NCI-H146 treated with DMSO at 0.1 percent for 48 hours (cell line): Measurements from ENCODE around the gene SLC35F6.
"Not testable (repeated sequence)": the region's sequence is repeated elsewhere in the genome, so short reads cannot be mapped to it uniquely, and the experiment has no call there.

Experiments used
- DNase-seq: peaks from one replicate; lab custom pipeline; 2025; ENCODE audit not compliant: unreplicated experiment; lab: John Stamatoyannopoulos, UW

The SLC35F6 gene

GRCh38 chr2:26814072-26814765 lies 50.1 kb downstream of the SLC35F6 start:
- DNase-seq: not testable (repeated sequence)

GRCh38 chr2:26816893-26817292 lies 52.8 kb downstream of the SLC35F6 start:
- no peak for DNase-seq

- DNase-seq: no peak
Measured at GRCh38 chr2:26818255-26818654, 54.2 kb downstream of the SLC35F6 start.

- DNase-seq: no peak
Measured at GRCh38 chr2:26818972-26819371, 54.9 kb downstream of the SLC35F6 start.

GRCh38 chr2:26820932-26821331 lies 56.8 kb downstream of the SLC35F6 start:
- DNase-seq: no peak

GRCh38 chr2:26822877-26823276 lies 58.8 kb downstream of the SLC35F6 start:
- no peak for DNase-seq
